ENCODE results near the gene TALDO1. TPM values are rescaled to one million over a fixed set of nuclear protein-coding genes. Genes with fewer than 3 reads are reported as not detected.

The TALDO1 gene
- total RNA-seq, 1 experiment from 2014 or later = 229 TPM

- DNase-seq (ENCODE audit: low spot score) = peak; percentile 97
- in situ Hi-C loops (cut with HindIII; ENCODE audit: low sequenced_read_pairs) = no loop called here
Measured at GRCh38 chr11:793556-793955, 46.3 kb downstream of the TALDO1 start.

- no peak for DNase-seq (ENCODE audit: low spot score)
- in situ Hi-C loops (cut with HindIII; ENCODE audit: low sequenced_read_pairs) = no loop called here
Measured at GRCh38 chr11:794013-794765, 46.9 kb downstream of the TALDO1 start.

- in situ Hi-C loops (cut with HindIII; ENCODE audit: low sequenced_read_pairs) = no loop called here
- peak; percentile 67 for DNase-seq (ENCODE audit: low spot score)
Measured at GRCh38 chr11:794766-795633, 47.7 kb downstream of the TALDO1 start.

- in situ Hi-C loops (cut with HindIII; ENCODE audit: low sequenced_read_pairs) = no loop called here
Measured at GRCh38 chr11:795634-796564, 48.6 kb downstream of the TALDO1 start.

GRCh38 chr11:796565-797295, 49.5 kb downstream of the TALDO1 start:
- DNase-seq (ENCODE audit: low spot score) = no peak
- in situ Hi-C loops (cut with HindIII; ENCODE audit: low sequenced_read_pairs) = no loop called here

More at GRCh38 chr11:795634-796564, 48.6 kb downstream of the TALDO1 start:
- no peak for DNase-seq (ENCODE audit: low spot score)

GRCh38 chr11:797296-798092, 50.2 kb downstream of the TALDO1 start:
- in situ Hi-C loops (cut with HindIII; ENCODE audit: low sequenced_read_pairs) = no loop called here
- DNase-seq (ENCODE audit: low spot score) = peak; percentile 75

- peak; percentile 79 for DNase-seq (ENCODE audit: low spot score)
- in situ Hi-C loops (cut with HindIII; ENCODE audit: low sequenced_read_pairs) = no loop called here
Measured at GRCh38 chr11:798093-798713, 50.9 kb downstream of the TALDO1 start, which contains the start of gene SLC25A22. Gene SLC25A22, minus strand, starts transcription at chr11:798281. Its CDS starts 3,275 bp downstream, at chr11:795006.

- in situ Hi-C loops (cut with HindIII; ENCODE audit: low sequenced_read_pairs) = no loop called here
- DNase-seq (ENCODE audit: low spot score) = no peak
Measured at GRCh38 chr11:799641-800316, 52.5 kb downstream of the TALDO1 start.

- in situ Hi-C loops (cut with HindIII; ENCODE audit: low sequenced_read_pairs) = no loop called here
- no peak for DNase-seq (ENCODE audit: low spot score)
Measured at GRCh38 chr11:800473-800872, 53.2 kb downstream of the TALDO1 start.

GRCh38 chr11:801097-801780, 54.0 kb downstream of the TALDO1 start:
- no peak for DNase-seq (ENCODE audit: low spot score)

GRCh38 chr11:802018-802617, 54.9 kb downstream of the TALDO1 start:
- in situ Hi-C loops (cut with HindIII; ENCODE audit: low sequenced_read_pairs) = no loop called here

More at GRCh38 chr11:801097-801780, 54.0 kb downstream of the TALDO1 start:
- in situ Hi-C loops (cut with HindIII; ENCODE audit: low sequenced_read_pairs) = no loop called here

GRCh38 chr11:802693-803466, 55.6 kb downstream of the TALDO1 start:
- in situ Hi-C loops (cut with HindIII; ENCODE audit: low sequenced_read_pairs) = no loop called here
- DNase-seq (ENCODE audit: low spot score) = no peak

More at GRCh38 chr11:802018-802617, 54.9 kb downstream of the TALDO1 start:
- no peak for DNase-seq (ENCODE audit: low spot score)

- in situ Hi-C loops (cut with HindIII; ENCODE audit: low sequenced_read_pairs) = no loop called here
- no peak for DNase-seq (ENCODE audit: low spot score)
Measured at GRCh38 chr11:803467-803742, 56.1 kb downstream of the TALDO1 start.

- in situ Hi-C loops (cut with HindIII; ENCODE audit: low sequenced_read_pairs) = no loop called here
- no peak for DNase-seq (ENCODE audit: low spot score)
Measured at GRCh38 chr11:803770-804598, 56.7 kb downstream of the TALDO1 start.

- in situ Hi-C loops (cut with HindIII; ENCODE audit: low sequenced_read_pairs) = no loop called here
- DNase-seq (ENCODE audit: low spot score) = no peak
Measured at GRCh38 chr11:804599-804964, 57.3 kb downstream of the TALDO1 start.
